Measurements from ENCODE around the gene THSD4.

Gene THSD4

DNA sequence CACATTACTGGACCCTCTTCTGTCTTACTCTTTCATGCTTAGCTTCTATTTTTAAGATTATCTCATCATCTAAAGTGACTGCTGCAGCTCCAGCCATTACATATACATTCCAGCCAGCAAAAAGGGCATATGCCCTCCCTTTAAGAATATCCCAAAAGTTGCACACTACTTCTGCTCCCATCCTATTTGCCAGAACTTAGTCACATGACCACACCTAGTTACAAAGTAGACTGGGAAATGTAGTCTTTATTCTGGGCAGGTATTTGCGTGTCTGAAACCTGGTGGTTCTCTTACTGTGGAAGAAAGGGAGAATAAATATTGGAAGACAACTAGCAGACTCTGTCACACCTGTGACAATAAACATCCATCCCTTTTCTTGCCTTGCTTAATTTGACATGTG is 353.4 kb downstream of the THSD4 start:
- DNase-seq, result no peak

DNA sequence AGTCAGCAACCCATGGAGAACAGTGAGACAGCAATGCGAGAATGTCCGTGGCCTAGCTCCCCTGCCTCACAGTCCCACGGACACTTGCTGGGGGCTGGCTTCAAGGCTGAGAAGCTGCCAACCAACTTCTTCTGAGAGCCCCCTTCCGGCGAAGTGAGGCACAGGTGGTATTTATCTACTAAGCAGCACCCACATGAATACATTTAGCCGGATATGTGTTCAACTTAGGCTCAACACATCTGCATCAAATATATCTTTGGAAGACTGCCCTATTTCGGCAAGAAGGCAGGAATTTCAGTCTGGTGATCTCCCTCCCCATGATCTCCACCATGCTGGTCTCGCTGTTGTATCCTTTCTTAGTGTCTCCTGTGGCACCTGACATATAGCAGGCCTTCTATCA is 354.1 kb downstream of the THSD4 start:
- no peak for DNase-seq

DNA sequence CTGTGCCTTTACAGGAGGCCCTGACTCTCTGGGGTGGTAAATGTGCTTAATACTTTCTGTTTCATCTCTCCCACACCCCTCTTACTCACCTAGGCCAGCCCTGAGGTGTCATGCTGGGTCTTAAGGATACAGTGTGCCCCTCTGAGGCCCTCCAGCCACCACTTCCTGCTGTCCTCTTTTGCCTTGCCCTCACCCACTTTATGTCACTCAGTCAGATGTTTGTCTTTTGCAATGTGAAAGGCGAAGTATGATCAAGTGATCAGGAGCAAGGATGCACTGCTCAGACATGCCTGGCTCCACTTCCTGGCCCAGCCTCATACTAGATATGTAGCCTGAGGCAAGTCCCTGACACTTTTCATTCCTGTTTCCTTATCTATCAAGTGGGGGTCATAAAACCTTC is 356.1 kb downstream of the THSD4 start:
- no peak for DNase-seq

DNA sequence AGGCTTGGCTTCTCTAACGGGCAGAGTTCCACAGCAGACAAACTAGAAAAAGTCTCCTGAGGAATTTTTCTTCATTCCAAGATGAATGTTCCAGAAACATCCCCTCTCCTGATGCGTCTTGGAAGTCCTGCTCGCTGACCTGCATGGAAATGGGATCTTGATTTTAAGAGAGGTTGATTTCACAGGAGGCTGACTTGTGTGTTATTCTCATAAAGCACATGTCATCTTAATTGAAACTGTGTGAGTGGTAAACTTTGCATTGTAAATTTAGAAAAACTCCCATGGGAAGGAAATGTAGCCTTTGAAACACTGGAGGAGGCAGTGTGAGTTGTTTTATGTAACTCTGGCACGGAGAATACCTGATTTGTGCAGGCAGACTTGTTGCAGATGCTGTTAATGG is 357.3 kb downstream of the THSD4 start:
- DNase-seq, result no peak

DNA sequence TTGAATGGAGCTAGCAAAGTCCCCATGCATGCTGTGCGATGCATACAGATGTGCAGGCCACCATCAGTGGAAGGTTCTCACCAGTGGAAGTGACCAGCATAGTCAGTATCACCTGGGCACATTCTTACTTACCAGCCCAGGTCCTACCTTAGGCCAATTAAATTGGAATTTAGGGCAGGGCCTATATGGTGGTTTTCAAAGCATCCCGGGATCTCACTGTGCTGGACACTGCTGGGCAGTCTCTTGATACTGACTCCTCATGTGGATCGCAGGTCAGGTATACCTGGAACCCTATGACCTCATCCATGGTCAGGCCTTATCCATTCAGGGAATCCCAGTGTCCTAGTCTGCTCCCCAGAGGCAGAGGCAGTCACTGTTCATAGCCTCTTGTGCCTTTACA is 358.5 kb downstream of the THSD4 start:
- DNase-seq, result no peak

DNA sequence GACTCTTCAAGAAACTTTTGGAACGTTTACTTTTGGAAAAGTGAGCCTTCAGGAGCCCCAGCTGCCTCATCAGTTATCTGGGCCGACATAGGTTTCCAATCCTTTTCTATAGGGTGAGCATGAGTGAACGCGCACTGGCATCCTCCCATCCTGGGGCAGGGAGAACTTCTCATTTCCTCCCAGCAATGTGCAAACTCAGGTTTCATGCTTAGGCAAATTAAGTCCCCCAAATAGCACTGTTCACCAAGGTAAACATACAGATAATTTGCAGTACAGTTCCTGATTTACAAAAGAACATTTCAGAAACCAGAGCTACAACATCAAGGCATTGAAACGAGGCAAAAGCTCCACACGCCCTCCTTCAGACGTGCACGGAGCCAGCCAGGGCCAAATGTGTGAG is 361.6 kb downstream of the THSD4 start:
- no peak for DNase-seq

DNA sequence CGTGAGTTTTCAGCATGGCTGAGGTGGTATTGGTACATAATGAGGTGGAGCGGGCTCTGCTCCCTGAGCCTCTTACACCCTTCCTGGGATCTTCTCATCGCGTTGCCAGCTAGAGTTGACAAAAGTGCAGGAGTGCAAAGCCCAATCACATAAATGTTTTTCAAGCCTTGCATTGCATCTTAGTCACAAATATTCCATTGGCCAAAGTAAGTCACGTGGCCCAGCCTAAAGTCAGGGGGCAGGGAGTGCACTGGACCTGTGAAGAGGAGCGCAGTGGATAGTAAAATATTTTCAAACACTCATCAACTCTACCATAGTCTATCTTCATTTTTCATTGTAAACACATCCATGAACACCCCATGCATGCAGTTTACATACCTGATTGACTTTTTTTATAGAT is 365.3 kb downstream of the THSD4 start:
- no peak for DNase-seq

DNA sequence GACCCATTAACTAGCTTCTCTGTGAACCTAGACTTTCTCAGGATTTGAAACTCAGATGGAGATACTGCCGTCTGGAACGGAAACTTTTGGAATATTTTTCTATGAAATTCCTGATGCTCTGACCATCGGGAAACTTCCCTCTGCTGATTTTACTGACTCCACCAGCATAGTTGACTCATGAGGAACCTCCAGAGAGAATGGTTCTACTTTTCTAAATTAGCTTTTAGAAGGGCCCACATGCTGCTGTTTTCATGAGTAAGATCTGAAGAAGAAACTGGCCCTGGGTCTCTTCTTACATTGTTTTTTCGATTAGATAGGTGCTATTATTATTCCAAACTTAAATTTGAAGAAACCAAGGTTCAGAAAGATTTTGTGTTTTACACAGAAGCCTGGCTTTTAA is 368.8 kb downstream of the THSD4 start:
- no peak for DNase-seq

DNA sequence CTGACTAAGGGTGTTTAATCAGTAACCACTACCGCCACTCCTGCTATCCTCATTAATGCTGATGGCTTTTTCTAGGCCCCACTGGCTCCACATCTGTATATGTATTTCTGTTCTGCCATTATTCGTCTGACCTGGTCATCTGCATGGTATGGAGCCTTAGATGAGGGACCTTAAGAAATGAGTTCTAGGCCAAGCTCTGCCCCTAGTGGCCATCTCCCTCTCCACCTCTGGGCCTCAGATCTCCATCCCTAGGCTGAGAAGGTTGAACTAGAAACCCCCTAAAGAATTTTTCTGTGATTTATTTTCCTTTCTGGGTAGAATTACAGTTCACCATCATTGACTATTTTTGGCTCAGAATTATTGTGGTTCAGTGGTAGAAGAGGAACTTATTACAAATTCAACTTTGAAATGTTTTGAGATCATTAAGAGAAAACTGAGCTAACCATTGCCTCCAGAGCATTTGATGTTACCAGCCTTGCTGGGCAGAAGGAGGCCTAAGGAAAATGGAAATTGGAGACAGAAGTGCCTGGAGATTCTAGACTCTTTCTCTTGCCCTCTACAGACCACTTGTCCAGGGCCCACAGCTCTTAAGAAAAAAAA is 369.9 kb downstream of the THSD4 start:
- no peak for DNase-seq

DNA sequence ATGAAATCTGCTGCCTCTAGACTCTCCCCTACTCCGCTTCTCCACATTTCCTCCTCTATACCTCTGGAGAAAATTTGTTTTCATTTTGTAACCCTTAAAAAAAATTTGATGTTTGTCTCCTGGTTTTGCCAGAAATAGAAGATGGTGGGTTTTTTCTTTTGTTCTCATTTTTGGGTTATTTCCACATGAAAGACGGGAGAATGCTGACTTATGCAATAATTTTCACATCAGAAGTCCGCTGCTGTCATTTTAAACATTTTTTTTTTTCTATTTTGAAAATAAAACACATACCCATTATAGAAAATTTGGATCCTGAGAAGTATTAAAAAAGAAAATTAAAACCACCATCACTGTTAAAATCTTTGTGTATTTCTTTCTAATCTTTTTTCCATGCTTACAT is 374.3 kb downstream of the THSD4 start:
- DNase-seq, result no peak

DNA sequence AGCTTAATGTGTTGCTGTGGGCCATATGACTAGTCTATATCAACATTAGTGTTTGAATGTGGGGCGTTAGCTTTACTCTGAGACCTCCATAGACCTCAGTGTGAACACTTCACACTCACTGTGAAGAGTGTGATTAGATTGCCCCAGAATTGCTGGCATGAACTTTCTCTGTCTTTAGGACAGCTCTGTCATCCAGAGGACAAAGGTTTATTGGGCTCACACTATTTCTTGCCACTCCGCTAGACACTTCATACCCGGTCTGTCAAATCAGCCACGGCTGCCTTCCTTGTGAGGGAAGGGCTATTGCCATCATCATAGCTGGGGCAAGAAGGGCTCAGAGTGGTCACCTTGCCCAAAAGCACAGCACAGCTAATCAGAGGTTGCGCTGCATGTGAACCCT is 378.3 kb downstream of the THSD4 start:
- no peak for DNase-seq

DNA sequence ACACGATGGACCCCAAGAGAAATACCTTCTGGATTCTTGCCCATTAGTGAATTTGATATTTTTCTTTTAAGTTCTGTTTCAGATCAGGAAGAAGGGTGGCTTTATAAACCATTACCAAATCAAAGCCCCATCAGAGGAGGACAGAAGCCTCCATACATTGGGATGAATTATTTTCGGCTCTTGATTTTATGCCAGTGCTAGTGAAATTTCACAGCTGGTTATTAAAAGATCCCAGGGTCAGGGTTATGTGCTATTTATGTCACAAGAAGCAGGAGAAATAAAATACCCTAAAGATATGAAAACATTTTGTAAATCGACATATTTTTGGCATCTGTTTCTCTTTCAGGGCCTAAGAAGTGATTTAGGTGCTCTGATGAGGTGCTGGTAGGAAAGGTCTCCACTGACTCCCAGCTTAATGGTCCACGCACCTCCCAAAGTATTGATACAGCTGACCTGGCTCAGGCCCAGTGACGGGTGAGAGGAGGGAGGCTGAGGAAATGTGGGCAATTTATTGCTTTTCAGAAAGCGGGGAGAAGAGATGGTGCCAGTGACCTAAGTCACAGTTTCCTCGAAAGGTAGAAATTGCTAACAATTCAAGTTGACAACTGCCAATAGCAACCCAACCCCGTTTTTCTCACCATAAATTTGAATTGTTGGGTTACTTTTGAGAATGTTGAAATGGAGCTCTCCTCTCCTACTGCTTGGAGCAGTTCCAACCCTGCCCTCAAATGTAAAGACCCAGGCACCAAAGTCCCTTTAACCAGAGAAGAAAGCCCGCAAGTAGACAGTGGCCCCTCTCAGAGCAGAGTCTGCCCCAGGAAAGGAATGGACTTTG is 379.5 kb downstream of the THSD4 start:
- no peak for DNase-seq

DNA sequence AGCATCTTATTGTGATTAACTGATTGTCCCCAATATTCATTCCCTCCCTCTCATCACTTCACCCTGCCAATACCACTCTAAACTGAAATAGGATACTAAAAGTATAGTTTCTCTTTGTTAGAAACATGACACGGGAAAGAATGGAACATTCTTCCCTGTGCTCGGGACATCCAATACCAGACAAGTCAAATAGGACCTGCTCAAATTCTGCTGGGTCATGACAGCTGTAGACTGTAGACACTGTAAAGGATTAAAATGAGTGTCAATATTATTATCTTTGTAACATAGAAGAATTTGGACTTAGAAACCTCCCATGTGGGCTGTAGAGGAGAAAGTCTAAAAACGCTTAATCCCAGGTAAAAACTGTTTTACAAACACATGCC is 380.1 kb downstream of the THSD4 start:
- no peak for DNase-seq

DNA sequence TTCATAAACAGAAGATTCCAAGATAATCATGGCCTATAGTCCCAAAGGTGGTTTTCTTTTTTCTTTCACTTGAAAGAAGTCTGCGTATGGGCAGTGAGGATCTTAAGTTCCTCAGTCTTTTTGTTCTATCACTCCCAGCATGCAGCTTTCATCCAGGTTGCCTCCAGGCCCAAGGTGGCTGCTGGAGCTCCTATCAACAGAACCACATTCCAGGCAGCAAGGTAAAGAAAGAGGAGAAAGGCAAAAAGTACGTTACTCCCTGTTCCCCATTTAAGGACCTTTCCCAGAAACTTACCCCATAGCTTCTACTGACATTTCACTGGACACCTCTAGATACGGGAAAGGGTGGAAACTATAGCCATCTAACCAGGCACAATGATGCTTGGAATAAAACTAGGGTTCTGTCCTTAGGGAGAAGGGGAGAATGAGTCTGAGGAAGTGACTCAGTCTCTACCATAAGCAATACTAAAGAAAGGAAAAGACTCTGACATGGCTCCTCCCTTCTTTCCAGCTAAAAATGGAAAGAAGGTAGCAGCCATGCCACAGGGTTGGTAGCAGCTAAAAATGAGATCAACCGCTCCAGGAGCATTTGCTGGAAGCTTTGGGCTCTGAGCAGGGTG is 381.2 kb downstream of the THSD4 start:
- no peak for DNase-seq

DNA sequence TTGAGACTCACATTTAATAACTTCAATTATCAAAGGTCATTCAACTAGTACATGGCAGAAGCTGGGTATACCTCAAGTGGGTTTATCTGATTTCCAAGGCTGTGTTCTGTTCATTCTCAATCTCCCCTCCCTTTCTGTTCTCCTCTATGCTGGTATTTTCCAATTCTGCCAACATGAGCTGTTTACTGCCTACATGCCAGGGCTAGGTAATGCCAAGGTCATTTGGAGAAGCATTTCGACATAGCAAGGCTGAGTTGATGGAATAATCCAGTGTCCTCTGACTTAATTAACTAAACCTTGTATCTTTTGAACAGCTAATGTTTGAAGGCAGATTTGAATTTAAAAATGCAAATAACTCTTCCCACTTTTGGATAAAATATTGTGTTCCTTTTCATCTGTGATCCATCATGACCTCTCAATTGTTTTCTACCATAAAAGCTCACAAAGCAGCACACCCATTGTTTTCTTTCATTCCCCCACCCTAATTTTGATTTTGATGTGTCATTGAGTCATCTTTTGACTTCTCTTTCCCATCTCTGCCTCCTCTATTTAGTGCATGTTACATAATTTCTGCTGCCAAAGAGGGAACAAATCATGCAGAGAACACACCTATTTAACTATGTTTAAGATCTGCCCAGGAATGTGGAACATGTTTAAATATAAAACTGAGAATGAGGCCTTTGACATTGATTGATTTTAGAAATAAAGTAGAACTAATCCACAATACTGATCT is 386.2 kb downstream of the THSD4 start:
- DNase-seq, result no peak

DNA sequence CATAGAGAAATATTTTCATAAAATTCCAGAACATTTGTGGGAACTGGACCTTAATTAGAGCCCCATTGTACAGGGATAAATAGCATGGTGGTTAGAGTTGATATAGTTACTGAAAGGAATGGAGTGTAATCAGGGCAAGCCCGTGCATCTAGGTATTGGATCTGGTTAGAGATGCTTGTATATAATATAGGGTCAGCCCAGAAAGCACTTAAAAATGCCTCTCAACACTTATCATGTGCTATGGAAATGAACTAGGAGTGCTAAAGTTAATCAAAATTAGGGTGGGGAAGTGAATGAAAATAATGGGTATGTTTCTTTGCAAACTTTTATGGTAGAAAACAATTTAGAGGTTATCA is 386.8 kb downstream of the THSD4 start:
- no peak for DNase-seq

DNA sequence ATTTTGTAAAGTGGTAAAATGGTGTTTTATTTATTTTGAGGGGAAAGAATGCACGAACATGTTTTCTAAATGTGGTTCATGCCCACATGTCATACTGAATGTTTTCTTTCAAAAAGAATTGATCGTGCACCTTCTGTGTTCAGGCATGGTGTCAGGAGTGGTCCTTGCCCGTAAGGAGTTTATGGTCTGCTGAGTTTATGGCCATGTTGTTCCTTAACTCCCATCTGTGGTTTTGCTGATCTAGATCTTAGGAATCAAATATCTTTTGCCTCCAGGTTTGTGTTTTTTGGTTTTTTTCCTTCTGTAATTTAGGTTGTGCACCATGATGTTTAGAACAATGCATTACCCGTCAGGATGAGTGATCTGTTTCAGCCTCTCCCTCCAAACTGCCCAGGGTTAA is 390.7 kb downstream of the THSD4 start:
- no peak for DNase-seq

DNA sequence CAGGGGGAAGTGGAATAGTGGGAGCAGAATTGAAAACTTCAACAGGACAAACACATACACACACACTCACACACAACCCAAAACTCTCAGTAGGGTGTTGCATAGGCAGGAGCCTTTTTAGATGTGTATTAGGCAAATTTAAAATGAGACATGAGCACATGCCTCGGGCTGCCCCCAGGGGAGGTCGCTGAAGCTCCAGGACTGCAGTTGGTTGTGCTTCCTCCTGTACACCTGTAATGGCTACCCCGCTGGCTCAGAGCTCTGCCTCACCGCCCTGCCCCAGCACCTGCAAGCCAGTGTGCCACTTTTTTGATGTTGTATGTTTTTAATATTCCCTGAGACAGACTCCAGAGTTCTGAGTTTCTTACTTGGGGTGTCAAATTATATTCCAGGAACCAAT is 391.7 kb downstream of the THSD4 start:
- DNase-seq, result no peak

DNA sequence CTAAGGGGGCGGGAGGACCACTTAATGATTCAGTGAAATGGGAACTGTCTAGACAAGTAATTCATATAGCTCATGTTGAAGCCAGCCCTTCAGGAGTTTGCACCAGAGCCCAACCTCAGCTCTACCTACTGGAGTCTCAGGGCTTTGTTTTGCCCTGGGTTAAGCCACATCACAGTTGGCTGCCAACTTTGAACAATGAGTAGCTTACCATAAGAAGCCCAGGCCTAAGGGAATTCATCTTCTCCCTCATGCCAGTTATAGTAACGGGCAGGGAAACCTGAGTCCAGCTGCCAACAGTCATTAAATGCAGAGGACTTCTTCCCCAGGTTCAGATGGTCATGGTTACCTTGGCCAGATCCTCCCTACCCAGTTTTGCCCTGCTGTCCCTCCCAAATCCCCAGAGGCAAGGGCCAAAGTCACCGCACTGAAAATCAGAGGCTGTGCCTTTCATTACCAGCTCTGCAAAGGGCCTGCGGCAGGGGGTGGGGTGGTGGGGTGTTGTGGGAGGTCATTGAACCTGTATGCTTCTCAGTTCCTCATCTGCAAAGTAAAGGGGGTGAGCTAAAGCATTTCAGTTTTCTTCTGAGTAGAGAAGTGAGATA is 392.9 kb downstream of the THSD4 start:
- no peak for DNase-seq

DNA sequence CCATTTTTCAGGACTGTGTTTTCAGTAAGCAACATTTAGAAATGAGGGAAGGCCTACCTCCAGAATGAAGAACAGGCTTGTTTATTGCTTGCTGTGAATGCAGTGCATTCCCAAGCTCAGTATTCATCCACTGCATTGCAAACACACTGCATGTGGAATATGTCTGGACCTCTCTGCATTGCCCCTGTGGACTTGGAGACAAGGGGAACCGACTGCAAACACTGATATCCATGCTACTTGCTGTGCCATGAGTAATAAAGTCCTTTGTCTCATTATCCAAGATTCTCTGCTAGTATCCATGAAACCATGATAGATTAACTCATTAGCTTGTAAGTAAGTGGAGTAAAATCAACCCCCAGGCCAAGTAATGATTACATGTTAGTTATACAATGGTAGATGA is 393.9 kb downstream of the THSD4 start:
- DNase-seq, result no peak

DNA sequence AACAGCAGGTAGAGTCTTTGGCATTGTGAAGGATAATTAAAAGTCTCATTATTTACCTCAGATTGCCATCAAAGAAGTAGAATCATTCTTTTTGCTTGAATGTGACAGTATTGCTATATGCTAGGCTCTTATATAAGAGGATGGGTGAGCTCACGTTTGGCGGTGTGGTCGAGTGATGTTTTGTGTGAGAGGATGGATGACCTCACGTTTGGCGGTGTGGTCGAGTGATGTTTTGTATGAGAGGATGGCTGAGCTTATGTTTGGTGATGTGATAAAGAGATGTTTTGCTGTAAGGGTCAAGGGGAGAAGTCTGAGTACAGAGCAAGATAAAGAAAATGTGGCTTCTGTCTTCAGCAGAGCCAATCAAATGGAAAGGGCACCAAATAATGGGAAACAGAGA is 395.5 kb downstream of the THSD4 start:
- DNase-seq, result no peak

DNA sequence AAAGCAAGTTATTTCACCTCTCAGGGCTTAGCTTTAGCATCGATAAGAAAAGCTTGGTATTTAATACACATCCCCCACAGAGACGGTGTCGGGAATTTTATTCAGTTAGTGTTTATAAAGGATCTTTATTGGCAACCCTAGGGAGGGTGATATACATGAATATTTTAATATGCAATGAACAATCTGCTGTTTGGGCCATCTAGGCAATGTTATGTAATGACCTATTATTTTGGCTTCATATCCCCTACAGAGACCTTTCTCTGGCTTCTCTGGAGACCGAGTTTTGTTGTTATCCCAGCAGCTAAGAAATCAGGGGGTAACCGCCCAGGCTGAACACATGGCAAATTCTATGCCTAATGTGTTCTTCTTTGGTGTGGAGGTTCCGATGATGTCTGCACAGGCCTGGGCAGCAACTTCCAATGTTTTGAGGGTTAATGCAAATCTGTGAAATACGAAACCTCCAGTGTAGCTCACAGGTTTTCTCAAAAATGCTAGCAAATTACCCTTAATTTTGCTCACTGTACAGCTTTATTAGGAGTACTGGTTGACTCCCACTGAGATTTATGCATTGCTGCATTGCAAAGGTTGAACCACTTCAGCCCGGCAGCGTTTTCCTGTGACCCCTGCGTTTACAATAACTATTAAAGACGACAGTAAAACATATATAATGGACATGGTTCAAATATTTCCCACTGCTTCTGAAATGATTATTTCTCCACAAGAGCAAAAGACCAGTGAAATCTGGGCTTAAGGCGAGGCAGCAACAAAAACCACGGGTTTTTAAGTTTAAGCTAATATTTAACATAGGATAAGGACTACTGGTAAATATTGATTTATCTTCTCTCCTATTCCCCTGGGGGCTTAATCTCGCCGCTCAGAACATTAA is 396.8 kb downstream of the THSD4 start:
- DNase-seq, result no peak

DNA sequence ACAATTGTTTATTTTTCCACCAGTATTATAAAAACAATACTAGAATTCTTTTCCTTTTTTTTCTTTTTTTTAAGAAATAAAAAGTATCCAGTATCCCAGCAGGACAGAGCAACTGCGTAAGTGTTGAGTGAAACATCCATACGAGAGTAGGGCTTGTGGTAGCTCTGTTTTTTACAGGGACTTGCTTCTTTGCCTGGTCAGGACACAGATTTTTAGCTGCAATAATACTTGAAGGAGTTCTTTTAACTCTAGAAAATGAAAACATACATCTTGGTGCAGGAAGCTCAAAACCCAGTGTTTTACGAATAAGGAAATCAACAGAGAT is 397.4 kb downstream of the THSD4 start:
- DNase-seq, result no peak
